ENCODE results near the gene OR5T1.

The OR5T1 gene

GRCh38 chr11:56273854-56274253 lies at the start of gene OR5T1:
Gene OR5T1, plus strand, starts transcription at chr11:56274154. Its CDS starts 1,485 bp downstream, at chr11:56275639.
- no peak for DNase-seq

GRCh38 chr11:56234155-56234554 lies 39.8 kb upstream of the OR5T1 start, which contains the start of gene OR5T2:
Gene OR5T2, minus strand, starts transcription at chr11:56234255. Its CDS starts 1,193 bp downstream, at chr11:56233062.
- DNase-seq, result no peak

GRCh38 chr11:56251954-56252353 lies 22.0 kb upstream of the OR5T1 start, which contains the start of gene OR5T3:
Gene OR5T3, plus strand, starts transcription at chr11:56252254. Its CDS starts 0 bp downstream, at chr11:56252254.
- no peak for DNase-seq

- no peak for DNase-seq
Measured at GRCh38 chr11:56271092-56271491, 2.9 kb upstream of the OR5T1 start.

- DNase-seq, result no peak
Measured at GRCh38 chr11:56292154-56292553, 18.2 kb downstream of the OR5T1 start, which contains the start of gene OR8H1. Gene OR8H1, minus strand, starts transcription at chr11:56292254. Its CDS starts 1,192 bp downstream, at chr11:56291062.

- DNase-seq, result no peak
Measured at GRCh38 chr11:56296898-56297297, 22.9 kb downstream of the OR5T1 start.

DNA sequence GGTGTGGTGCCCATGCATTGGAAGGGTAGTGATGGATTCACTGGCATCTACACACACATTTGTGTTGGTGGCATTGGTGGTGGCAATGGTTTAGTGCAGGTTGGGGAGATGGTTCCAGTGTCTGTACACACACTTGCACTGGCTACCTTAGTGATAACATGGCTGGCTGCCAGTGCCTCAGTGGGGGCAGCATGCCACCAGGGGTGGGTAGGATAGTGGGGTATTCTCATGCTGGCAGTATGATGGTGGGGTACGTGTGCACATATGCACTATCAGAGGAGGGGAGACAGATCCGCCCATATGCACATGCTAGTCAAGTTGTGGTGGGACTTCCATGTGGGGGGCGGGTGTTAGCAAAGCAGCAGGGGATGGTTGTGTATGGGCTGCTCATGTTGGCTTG lies 33.9 kb downstream of the OR5T1 start:
- DNase-seq, result no peak

- no peak for DNase-seq
Measured at GRCh38 chr11:56314844-56315243, 40.9 kb downstream of the OR5T1 start, which contains the start of gene OR8K3. Gene OR8K3, plus strand, starts transcription at chr11:56315144. Its CDS starts 3,163 bp downstream, at chr11:56318307.

Measured in NCI-H2029 (cell line).